DND-41 (cell line): Measurements from ENCODE around the gene LRRC34.

Experiments
- ATAC-seq: fragments of 200-7000 bp; cut with Tn5 transposase; 3 replicates; pipeline ENCODE4 v1.9.1; 2021; ENCODE audit warnings: low read depth; ENCODE audit not compliant: insufficient read depth
- DNase-seq: peaks from one replicate; pipeline ENCODE4 v3.0.0-alpha.2; 2020
- H2AFZ ChIP-seq: 2 replicates; pipeline ENCODE4 v1.6.0; 2012; ENCODE audit warnings: low read depth, low read length
- H3K27ac ChIP-seq: 2 replicates; pipeline ENCODE4 v1.5.1; 2012; ENCODE audit warnings: low read length, inconsistent platforms
- H3K27me3 ChIP-seq: fragments of 200-600 bp; sonication (generic); 2 replicates; pipeline ENCODE4 v1.6.0; 2012; ENCODE audit warnings: low read length, mild to moderate bottlenecking, inconsistent platforms; ENCODE audit not compliant: insufficient read depth, poor library complexity
- H3K36me3 ChIP-seq: 2 replicates; pipeline ENCODE4 v1.5.1; 2012; ENCODE audit warnings: low read length, inconsistent platforms; ENCODE audit not compliant: insufficient read depth
- H3K4me1 ChIP-seq: 2 replicates; pipeline ENCODE4 v1.5.1; 2012; ENCODE audit warnings: mild to moderate bottlenecking, low read length; ENCODE audit not compliant: insufficient read depth
- H3K4me2 ChIP-seq: 2 replicates; pipeline ENCODE4 v1.6.0; 2012; ENCODE audit warnings: mild to moderate bottlenecking, moderate library complexity, low read length, inconsistent platforms; ENCODE audit not compliant: insufficient read depth
- H3K4me3 ChIP-seq, 2 experiments: fragments of 200-600 bp in 1 of 2; shearing (Covaris generic) in 1 of 2; 2 replicates each; pipeline ENCODE4 v1.5.1; 2012 to 2016; ENCODE audit warnings: inconsistent platforms in 2 of 2, low read length in 2 of 2, mild to moderate bottlenecking in 2 of 2, low read depth in 1 of 2, moderate library complexity in 1 of 2
- H3K79me2 ChIP-seq: 2 replicates; pipeline ENCODE4 v1.6.0; 2012; ENCODE audit warnings: low read length, inconsistent platforms; ENCODE audit not compliant: insufficient read depth
- H3K9ac ChIP-seq: 2 replicates; pipeline ENCODE4 v1.6.0; 2012; ENCODE audit warnings: low read depth, mild to moderate bottlenecking, inconsistent platforms, low read length, moderate library complexity
- H3K9me3 ChIP-seq: 2 replicates; pipeline ENCODE4 v1.5.1; 2012; ENCODE audit warnings: low read length, moderate library complexity, mild to moderate bottlenecking, inconsistent platforms; ENCODE audit not compliant: insufficient read depth, severe bottlenecking
- H4K20me1 ChIP-seq: 2 replicates; pipeline ENCODE4 v1.6.0; 2012; ENCODE audit warnings: low read length; ENCODE audit not compliant: insufficient read depth
- CTCF ChIP-seq: IDR thresholded peaks from 2 replicates; pipeline ENCODE4 v1.5.1; 2012; ENCODE audit warnings: borderline replicate concordance, low read length, moderate library complexity, mild to moderate bottlenecking; ENCODE audit not compliant: poor library complexity, severe bottlenecking; ENCODE audit errors: extremely low read depth
- EZH2 ChIP-seq: IDR thresholded peaks from 3 replicates; pipeline ENCODE4 v1.6.1; 2012; ENCODE audit warnings: borderline replicate concordance, low read depth, mild to moderate bottlenecking, moderate library complexity, low read length, inconsistent platforms; ENCODE audit not compliant: severe bottlenecking

Gene LRRC34

GRCh38 chr3:169792359-169792758, 20.3 kb downstream of the LRRC34 start:
- DNase-seq = no peak
- no peaks in the 10 kb centered on the region for H3K9me3 ChIP-seq
- H4K20me1 ChIP-seq = no peaks in the 10 kb centered on the region
- H3K27me3 ChIP-seq = no peaks in the 10 kb centered on the region
- no peak overlapping the region for H3K4me3 ChIP-seq
- no peak overlapping the region for H3K27ac ChIP-seq
- no peak for ATAC-seq
- H3K36me3 ChIP-seq = peaks cover 35% of the 10 kb centered on the region
- H3K4me1 ChIP-seq = no peaks in the 10 kb centered on the region
- no peak overlapping the region for H3K9ac ChIP-seq
- TF ChIP-seq EZH2 (no peak), CTCF (no peak)
- H3K79me2 ChIP-seq = no peaks in the 10 kb centered on the region
- no peak overlapping the region for H3K4me2 ChIP-seq
- H2AFZ ChIP-seq = no peak overlapping the region

GRCh38 chr3:169790687-169791429, 21.8 kb downstream of the LRRC34 start:
- no peak overlapping the region for H2AFZ ChIP-seq
- H3K4me2 ChIP-seq = no peak overlapping the region
- no peak overlapping the region for H3K4me3 ChIP-seq
- no peak for TF ChIP-seq EZH2
- no peak for TF ChIP-seq CTCF
- H3K79me2 ChIP-seq = no peaks in the 10 kb centered on the region
- ATAC-seq (no peak; the same call in 2 of the 3 replicates), DNase-seq (no peak)
- H3K27ac ChIP-seq = no peak overlapping the region
- peaks cover 48% of the 10 kb centered on the region for H3K36me3 ChIP-seq
- no peak overlapping the region for H3K9ac ChIP-seq
- H3K9me3 ChIP-seq = no peaks in the 10 kb centered on the region
- no peaks in the 10 kb centered on the region for H4K20me1 ChIP-seq
- H3K4me1 ChIP-seq = no peaks in the 10 kb centered on the region
- H3K27me3 ChIP-seq = no peaks in the 10 kb centered on the region

DNA sequence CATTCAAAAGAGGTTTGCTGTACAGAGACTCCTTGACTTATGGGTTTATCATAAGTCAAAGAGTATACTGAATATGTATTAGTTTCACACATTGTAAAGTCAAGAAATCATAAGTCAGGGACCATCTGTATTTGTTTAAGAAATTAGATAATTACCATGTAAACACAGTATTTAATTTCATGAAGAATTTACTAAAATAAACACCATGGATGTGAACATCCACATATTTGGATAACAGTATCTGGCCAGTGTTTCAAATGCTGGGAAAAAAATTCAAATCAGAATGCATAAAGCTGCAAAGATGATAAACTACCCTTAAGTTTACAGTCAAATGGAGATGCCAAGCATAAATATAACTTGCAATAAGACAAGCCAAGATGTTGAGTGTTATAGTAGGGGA, 22.5 kb downstream of the LRRC34 start:
- Histone ChIP-seq H3K9me3 (no peaks in the 10 kb centered on the region), H3K4me3 (no peak overlapping the region), H3K36me3 (peaks cover 54% of the 10 kb centered on the region), H3K27ac (no peak overlapping the region), H3K4me2 (no peak overlapping the region), H3K9ac (no peak overlapping the region), H3K79me2 (no peaks in the 10 kb centered on the region), H3K27me3 (no peaks in the 10 kb centered on the region), H3K4me1 (no peaks in the 10 kb centered on the region), H4K20me1 (no peaks in the 10 kb centered on the region), H2AFZ (no peak overlapping the region)
- TF ChIP-seq EZH2 (no peak), CTCF (no peak)
- ATAC-seq (no peak), DNase-seq (no peak)
